HEK293T (cell line): ENCODE data around the gene SCML1.
A peak's percentile ranks its signal among the peaks of the same experiment; 100 is the strongest.

Experiments
- CTCF ChIA-PET: fragments of 350-600 bp; formaldehyde crosslinking; extraction: SDS; loops from one replicate; lab custom pipeline; 2021; ENCODE audit warnings: antibody characterized with exemption, inconsistent platforms; lab: Yijun Ruan, JAX
- POLR2A ChIA-PET: fragments of 350-600 bp; formaldehyde crosslinking; extraction: SDS; loops from one replicate; lab custom pipeline; 2020; ENCODE audit warnings: antibody characterized with exemption, inconsistent platforms; lab: Yijun Ruan, JAX
- DNase-seq: peaks from one replicate; pipeline ENCODE4 v3.0.0; 2012; ENCODE audit warnings: mixed read lengths; ENCODE audit errors: extremely low spot score
- ARNT ChIP-seq: fragments of 450-650 bp; IDR thresholded peaks from 2 replicates; pipeline ENCODE4 v1.6.1; 2017; ENCODE audit warnings: mild to moderate bottlenecking
- BHLHE40 ChIP-seq: fragments of 450-650 bp; IDR thresholded peaks from 2 replicates; pipeline ENCODE4 v1.6.1; 2016; ENCODE audit warnings: mild to moderate bottlenecking, moderate library complexity, borderline replicate concordance
- CTBP1 ChIP-seq: fragments of 450-650 bp; IDR thresholded peaks from 2 replicates; pipeline ENCODE4 v1.6.1; 2016; ENCODE audit warnings: borderline replicate concordance
- ELF4 ChIP-seq: fragments of 450-650 bp; IDR thresholded peaks from 2 replicates; pipeline ENCODE4 v1.6.1; 2017; ENCODE audit warnings: antibody characterized with exemption
- FOXA1 ChIP-seq: fragments of 450-650 bp; IDR thresholded peaks from 2 replicates; pipeline ENCODE4 v1.6.1; 2016; ENCODE audit warnings: mild to moderate bottlenecking
- FOXK2 ChIP-seq: fragments of 450-650 bp; IDR thresholded peaks from 2 replicates; pipeline ENCODE4 v1.6.1; 2016; ENCODE audit warnings: mild to moderate bottlenecking
- FOXM1 ChIP-seq: fragments of 450-650 bp; IDR thresholded peaks from 2 replicates; pipeline ENCODE4 v1.6.1; 2017; ENCODE audit warnings: mild to moderate bottlenecking, borderline replicate concordance
- HDGF ChIP-seq: fragments of 450-650 bp; IDR thresholded peaks from 2 replicates; pipeline ENCODE4 v1.6.1; 2017; ENCODE audit warnings: antibody characterized with exemption, borderline replicate concordance
- L3MBTL2 ChIP-seq: fragments of 450-650 bp; conservative IDR thresholded peaks from 2 replicates; pipeline ENCODE4 v1.6.1; 2016; ENCODE audit warnings: mild to moderate bottlenecking
- LEF1 ChIP-seq: fragments of 450-650 bp; IDR thresholded peaks from 2 replicates; pipeline ENCODE4 v1.6.1; 2017; ENCODE audit warnings: mild to moderate bottlenecking, borderline replicate concordance
- NFRKB ChIP-seq: fragments of 450-650 bp; IDR thresholded peaks from 2 replicates; pipeline ENCODE4 v1.6.1; 2016; ENCODE audit warnings: mild to moderate bottlenecking, moderate library complexity
- PKNOX1 ChIP-seq: fragments of 450-650 bp; IDR thresholded peaks from 2 replicates; pipeline ENCODE4 v1.6.1; 2016
- SP1 ChIP-seq: fragments of 450-650 bp; IDR thresholded peaks from 2 replicates; pipeline ENCODE4 v1.6.1; 2017
- SUZ12 ChIP-seq: fragments of 450-650 bp; IDR thresholded peaks from 2 replicates; pipeline ENCODE4 v1.6.1; 2016; ENCODE audit warnings: mild to moderate bottlenecking
- TARDBP ChIP-seq: fragments of 450-650 bp; IDR thresholded peaks from 2 replicates; pipeline ENCODE4 v1.6.1; 2016
- ZNF384 ChIP-seq: fragments of 450-650 bp; IDR thresholded peaks from 2 replicates; pipeline ENCODE4 v1.6.1; 2016

The SCML1 gene

GRCh38 chrX:17737986-17738713 is 857 bp downstream of the SCML1 start:
- ChIA-PET CTCF (no interaction called here), POLR2A (interaction anchor here (1.0 kb wide), 1 partner anchor 14 kb away, joined by 3 read pairs; no protein-coding TSS in a partner anchor)
- TF ChIP-seq CTBP1 (no peak), L3MBTL2 (peak; percentile 93)
- peak; percentile 16 for DNase-seq

- no peak for TF ChIP-seq HDGF
- TF ChIP-seq SUZ12, result no peak
- TF ChIP-seq ARNT, result no peak
- no peak for TF ChIP-seq FOXM1
- TF ChIP-seq CTBP1, result no peak
- TF ChIP-seq TARDBP, result no peak
- no peak for TF ChIP-seq L3MBTL2
- TF ChIP-seq LEF1, result no peak
- TF ChIP-seq ZNF384, result no peak
- no peak for TF ChIP-seq FOXK2
- no peak for TF ChIP-seq ELF4
- TF ChIP-seq NFRKB, result no peak
- TF ChIP-seq BHLHE40, result no peak
- no peak for TF ChIP-seq PKNOX1
- no peak for TF ChIP-seq SP1
- no peak for TF ChIP-seq FOXA1
- CTCF ChIA-PET, result interaction anchor here (0.5 kb wide), 1 partner anchor 1616 kb away, joined by 3 read pairs; no protein-coding TSS in a partner anchor
- POLR2A ChIA-PET, result no interaction called here
- no peak for DNase-seq
These were observed 1.6 kb downstream of the SCML1 start for GRCh38 chrX:17738737-17739535.

GRCh38 chrX:17740137-17741122 is 3.1 kb downstream of the SCML1 start:
- ChIA-PET CTCF (interaction anchor here (0.7 to 1.1 kb wide), 2 partner anchors 50 to 203 kb away, joined by 3 to 4 read pairs; no protein-coding TSS in a partner anchor), POLR2A (no interaction called here)
- TF ChIP-seq LEF1, result no peak
- TF ChIP-seq NFRKB, result no peak
- TF ChIP-seq FOXM1, result no peak
- TF ChIP-seq ZNF384, result no peak
- no peak for TF ChIP-seq PKNOX1
- TF ChIP-seq FOXA1, result no peak
- no peak for TF ChIP-seq HDGF
- no peak for TF ChIP-seq FOXK2
- TF ChIP-seq TARDBP, result no peak
- TF ChIP-seq ARNT, result no peak
- TF ChIP-seq BHLHE40, result no peak
- TF ChIP-seq SUZ12, result no peak
- DNase-seq, result no peak

GRCh38 chrX:17741123-17741511 is 3.8 kb downstream of the SCML1 start:
- POLR2A ChIA-PET, result no interaction called here
- TF ChIP-seq PKNOX1 (no peak), BHLHE40 (no peak), LEF1 (no peak), SP1 (no peak), ZNF384 (no peak), NFRKB (no peak), ARNT (no peak), CTBP1 (no peak)
- CTCF ChIA-PET, result interaction anchor here (0.7 to 1.1 kb wide), 2 partner anchors 51 to 203 kb away, joined by 3 to 4 read pairs; no protein-coding TSS in a partner anchor
- no peak for DNase-seq

GRCh38 chrX:17743913-17744312 is 6.6 kb downstream of the SCML1 start:
- TF ChIP-seq NFRKB (no peak), ARNT (no peak), LEF1 (no peak), FOXA1 (no peak), CTBP1 (no peak)
- ChIA-PET CTCF (no interaction called here), POLR2A (no interaction called here)
- DNase-seq, result no peak
